Femur (tissue), 1 donor: Measurements from ENCODE around the gene TSEN15.
"Not testable (repeated sequence)": the region's sequence is repeated elsewhere in the genome, so short reads cannot be mapped to it uniquely, and the experiment has no call there.

Experiments
- DNase-seq: peaks from one replicate; pipeline ENCODE4 v3.0.0-alpha.2; 2017

TSEN15 gene

DNA sequence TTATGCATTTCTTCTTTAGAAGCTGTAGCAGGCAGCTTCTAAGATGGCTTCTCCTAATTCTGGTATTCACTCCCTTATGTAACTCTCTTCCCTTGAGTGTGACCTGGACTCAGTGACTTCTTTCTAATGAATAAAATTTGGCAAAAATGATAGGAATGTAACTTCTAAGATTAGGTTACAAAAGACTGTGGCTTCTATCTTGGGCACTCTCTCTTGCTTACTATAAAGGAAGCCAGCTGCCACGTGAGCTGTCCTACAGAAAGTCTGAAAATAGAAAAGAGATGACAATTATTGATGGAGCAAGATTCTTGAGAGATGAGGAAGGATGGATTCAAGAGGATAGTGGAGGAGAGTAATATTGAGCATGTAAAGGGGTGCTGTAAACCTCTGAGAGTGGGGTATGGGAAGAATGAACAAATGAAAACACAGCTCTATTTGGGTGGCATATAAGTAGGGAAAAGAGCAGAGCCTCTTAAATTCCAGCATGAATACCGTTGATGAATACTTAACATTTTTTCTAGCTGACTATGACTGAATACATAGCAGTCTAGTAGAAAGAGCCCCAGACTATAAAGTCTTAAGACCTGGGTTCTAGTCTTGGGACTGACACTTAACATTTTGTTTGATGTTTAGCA is 5.5 kb downstream of the TSEN15 start:
- DNase-seq = no peak

DNA sequence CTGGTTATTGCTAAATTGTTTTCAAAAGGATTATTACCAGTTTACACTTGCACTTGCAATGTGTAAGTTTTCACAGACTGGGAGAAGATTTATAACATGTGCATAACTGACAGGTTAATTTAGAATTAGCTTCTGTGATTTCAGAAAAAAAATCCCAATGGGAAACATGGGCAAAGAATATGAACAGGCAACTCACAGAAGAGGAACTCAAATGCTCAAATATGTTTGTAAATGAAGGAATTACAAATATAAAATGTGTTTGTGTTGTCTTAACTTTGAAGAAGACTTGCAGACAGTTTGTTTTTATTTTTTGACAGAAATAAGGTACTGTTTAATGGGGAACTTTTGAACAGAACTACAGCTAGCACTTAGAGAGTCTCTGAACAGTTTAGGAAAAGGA is 8.4 kb downstream of the TSEN15 start:
- DNase-seq = no peak

DNA sequence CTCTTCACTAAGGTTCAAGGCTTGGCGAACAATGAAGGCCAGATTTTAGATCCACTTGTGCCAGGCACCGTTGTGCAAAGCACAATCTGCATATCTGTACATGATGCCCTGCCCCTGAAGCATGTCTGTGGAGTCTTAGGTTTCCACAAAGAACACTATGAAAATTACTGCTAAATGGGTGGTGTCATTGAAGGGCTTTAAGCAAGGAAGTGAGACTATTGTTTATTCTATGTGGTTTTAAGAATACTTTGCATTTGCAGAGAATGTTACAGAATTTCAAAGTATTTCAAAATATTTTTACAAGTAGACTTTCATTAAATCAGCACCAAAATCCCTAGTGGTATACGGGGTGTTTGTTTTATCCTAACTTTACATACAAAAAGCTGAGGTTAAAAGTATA is 8.8 kb downstream of the TSEN15 start:
- no peak for DNase-seq

DNA sequence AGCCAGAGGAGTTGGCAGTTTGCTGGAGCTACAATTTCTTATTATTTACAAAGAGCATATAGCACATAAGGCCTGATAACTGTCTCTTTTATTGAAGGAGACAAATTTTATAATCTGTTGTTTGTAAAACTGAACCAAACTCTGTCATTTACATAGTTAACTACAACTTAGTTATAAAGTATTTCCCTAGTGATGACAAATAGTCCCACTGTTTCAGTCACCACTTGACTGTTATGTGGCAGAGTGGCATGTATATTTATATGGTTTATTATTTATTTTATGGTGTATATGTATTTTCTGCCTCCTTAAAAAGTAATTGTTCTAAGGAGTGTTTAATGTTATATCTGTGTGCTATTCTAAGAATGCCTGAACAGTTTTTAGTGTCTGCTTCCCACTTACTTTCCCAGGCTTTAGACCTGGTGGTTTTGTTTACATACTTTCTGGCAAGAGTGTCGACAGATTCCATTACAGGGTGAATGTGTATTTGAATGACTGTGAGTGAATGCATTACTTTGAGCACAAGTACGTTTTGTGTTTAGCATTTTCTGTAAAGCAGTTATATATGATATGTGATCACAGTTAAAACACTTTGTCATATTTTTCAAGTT is 10.0 kb downstream of the TSEN15 start:
- no peak for DNase-seq

DNA sequence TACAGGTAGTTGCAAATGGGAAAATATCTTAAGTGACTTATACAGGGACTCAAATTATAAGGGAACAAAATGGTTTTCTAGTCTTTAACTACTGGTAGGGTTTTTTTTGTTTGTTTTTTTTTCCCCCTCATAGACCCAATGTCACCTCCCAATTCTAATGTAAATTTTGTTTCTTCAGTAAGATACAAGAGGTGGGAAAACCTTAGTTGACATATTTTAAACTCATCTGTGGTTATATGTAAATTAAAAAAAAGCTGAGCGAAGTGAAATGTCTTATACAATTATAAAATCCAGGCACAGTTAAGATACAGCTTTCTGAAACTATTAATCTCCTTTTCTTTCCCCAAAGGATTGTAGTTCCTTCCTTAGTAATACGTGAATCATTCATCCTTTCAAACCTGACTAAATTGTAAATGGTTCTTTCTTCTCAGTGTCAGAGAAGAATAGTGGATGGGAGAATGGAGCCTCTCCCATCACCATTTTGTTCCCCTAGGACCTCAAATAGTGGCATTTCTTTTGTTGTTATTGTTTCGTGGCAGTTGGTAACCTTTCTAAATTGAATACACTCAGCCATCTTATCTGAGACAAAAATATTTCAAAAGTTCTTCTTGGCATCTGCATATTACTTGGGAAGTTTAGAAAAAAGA is 11.2 kb downstream of the TSEN15 start:
- no peak for DNase-seq

DNA sequence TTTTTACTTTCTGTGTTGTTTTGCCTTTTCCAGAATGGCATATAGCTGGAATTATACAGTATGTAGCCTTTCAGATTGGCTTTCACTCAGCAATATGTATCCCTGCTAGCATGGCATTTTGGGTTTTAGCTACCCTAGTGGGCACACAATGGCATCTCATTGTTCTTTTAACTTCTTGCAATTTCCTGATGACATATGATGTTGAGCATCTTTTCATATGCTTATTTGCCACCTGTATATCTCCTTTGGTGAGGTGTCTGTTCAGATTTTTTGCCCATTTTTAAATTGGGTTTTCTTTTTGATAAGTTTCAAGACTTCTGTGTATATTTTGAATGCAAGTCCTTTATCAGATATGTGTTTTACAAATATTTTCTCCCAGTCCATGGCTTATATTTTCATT is 14.0 kb downstream of the TSEN15 start:
- DNase-seq = no peak

DNA sequence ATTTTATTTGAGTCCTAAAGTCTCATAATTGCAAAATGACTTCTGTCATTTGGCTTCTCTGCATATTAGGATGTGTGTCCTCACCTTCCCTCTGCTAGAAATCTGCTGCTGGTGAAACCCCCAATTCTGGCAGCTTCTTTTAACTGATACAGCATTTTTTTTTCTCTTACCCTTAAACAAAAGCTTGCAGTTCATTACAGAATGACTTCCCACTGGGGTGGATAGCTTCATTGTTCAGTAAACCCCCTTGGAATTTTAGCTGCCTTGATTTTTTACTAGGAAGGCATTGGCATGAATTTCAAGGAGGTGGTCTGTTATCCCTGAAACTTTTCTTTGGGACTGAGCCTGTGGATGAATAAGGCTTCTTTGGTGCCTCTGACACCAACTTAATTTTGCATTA is 16.8 kb downstream of the TSEN15 start:
- no peak for DNase-seq

DNA sequence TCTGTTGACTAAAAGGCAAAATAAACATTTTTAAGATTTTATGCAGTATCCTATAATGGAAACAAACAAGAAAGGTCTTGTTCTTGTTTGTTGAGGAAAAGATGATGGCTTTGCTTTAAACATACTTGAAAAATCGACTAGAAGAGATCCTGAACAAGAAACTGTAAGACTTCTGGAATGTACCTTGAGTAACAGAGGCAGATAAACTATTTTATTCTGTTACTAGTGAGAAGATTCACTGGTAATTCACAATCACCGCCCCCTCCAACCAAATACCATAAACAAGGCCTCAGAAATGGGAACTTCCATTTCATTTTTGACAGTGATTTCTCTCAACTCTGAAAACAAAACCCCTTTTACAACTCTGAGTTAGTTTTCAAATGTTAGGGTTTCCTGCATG is 18.1 kb downstream of the TSEN15 start:
- no peak for DNase-seq

DNA sequence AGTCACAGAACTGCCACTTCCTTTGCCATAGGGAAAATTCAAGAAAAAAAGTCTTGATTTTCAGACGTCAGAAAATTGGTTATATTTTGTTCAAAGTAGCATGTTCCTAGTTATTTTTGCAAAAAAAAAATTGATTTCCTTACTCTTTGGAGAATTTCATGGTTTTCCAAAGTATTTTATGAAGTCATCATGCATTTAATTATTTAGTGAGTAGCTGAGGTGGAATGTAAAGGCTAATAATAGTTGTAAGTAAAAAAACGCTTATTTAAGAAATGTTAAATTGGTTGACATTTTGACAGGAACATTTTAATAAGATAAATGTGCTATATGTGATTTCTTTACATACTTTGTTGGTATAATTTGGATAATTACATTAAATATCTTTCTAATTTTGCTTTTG is 20.8 kb downstream of the TSEN15 start:
- no peak for DNase-seq

DNA sequence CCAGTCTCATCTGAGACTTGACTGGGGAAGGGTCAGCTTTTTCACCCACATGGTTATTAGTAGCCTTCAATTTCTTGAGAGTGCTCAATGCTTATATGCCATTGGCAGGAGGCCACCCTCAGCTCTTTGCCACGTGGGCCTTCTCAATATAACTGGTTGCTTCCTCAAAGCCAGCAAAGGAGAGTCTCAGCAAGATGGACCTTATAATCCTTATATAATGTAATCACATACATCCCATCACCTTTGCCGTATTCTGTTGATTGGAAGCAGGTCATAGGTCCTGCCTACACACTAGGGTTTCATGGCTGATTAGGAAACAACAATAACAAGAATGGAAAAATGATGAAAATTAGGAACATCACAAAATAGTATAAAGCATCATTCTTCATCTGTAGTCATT is 22.9 kb downstream of the TSEN15 start:
- DNase-seq = no peak

DNA sequence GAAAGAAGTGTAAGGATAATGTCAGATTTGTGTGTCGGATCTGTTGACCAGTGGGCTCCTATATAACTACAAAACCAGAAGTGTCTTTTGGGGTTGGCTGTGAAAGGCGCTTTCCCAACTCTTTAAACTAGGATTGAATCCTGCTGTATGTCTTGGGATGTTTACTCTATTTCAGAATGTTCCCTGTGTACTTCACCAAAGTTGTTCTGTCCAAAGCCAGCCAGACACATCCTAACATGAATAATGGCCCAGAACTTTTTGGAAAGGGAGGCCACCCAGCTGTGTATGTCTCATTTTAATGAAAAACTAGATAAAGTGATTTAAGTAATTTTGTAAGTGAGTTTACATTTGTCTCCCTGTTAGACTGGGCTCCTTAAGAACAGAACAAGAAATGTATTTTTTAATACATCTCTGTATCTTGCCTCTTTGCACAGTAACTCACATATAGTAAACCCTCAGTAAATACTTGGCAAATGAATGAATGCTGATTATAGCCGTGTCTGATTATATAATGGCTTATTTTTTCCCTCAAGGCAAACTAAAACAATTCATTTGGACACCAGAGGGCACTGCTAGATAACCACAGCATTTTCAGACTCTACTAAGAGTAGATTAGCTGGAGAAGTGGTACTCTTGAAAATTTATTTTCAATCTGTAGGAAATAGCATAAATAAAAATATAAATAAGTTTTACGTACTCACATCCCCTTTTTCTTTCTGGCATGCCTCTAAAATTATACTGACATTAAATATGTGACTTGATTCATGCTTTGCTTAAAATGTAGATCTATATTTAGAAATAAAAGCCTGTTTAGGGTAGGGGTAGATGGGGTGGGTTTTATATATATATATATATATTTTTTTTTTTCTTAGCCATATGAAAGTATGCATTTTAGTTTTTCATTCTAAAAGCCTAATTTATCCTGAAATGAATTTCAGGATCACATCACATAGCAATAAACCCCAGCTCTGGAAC is 23.8 kb downstream of the TSEN15 start:
- DNase-seq = no peak

DNA sequence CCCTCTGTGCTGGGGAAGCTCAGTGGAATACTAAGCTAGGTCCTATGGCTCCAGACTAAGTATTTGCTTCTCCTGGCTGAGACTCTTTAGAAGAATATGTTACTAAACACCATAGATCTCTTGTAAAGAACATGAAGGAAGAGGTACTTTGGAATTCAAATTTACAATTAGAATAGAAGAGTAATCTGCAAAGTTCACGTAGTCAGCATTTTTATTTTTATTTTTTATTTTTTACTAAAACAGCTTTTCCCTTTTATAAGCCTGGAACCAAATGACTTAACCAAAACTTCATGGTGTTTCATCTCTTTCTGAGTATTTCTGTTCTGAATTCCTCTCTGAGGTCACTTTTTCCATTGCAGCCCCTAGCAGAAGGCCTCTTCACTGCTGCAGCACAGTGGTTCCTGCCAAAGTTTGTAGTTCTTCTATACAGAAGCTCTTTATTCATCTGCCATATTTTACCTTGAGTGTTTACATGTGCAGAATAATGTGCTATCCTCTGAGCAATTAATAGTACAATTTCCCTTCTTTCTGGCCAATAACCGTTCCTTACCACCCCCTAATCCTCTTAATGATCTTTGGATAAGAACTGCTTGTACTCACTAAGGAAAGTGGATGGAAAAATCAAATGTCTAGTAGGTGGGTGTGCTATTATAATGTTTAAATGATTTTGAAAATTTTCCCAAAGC is 27.2 kb downstream of the TSEN15 start:
- peak; percentile 76 for DNase-seq

DNA sequence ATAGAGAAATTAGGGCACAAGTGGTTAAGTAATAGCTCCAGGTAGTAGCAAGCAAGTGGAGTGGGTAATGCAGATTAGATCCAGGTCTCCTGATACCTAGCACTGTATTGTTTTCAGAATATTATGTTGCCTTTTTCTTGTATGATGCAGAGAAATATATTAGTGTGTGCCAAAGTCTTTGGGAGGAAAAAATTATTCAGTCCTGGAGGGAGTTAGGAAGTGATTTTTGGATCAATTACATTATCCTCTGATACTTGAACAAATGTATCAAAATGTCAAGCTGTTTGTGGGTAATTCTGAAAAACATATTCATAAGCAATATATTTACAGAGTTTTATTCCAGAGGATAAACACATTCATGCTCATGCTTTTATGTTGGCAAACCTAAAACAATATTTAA is 28.8 kb downstream of the TSEN15 start:
- no peak for DNase-seq

DNA sequence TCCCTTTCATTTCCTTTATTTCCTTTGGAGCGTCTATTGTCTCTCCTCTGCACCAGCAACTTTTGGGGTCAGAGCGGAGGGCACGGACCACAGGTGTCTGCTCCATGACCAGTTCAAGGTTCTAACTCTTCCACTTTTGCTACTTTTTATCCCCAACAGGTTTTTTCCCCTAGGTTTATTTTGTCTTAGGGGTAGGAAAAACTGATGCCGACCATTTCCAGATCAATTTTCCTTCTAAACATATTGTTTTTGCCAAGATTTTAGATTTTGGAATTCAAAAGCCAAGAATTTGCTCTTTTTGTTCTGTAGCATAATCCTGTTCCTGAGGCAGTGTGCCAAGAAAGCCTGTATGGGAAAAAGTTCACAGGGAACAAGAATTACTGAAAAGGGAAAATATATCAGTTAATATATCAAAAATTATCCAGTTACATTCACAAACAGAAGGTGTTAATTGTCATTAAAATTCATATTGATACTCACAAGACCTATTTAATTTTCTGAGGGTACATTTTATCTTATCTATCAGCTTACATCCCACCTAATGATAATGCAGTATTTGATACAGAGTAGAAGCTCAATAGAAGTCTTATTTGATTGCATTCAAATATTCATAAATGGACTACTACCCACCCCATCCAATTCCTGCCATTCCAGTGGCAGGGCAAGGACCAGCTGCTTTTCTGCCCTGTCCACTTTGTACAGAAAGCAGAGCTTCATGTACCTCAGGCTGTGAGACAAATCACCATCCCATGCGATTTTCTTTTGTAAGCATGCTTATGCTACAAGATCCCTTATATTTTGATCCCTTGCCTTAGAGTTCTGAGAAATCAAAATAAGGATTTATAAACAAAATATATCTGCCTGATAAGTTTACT is 31.2 kb downstream of the TSEN15 start:
- no peak for DNase-seq

DNA sequence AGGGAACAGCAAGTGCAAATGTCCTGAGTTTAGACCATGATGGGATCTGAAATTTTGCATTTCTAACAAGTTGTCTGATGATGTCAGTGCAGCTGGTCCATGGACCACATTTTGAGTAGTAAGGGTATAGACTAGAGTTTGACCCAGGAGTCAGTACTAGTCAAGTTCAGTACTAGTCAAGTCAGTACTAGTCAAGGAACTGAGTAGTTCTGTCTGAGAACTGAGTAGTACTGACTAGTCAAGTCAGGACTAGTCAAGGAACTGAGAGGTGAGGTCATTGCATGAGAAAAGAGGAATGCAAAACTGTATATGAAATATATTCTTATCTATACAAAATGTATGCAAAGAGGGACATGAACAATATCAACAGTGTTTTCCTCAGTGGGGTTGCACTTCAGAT is 34.1 kb downstream of the TSEN15 start:
- DNase-seq = no peak

DNA sequence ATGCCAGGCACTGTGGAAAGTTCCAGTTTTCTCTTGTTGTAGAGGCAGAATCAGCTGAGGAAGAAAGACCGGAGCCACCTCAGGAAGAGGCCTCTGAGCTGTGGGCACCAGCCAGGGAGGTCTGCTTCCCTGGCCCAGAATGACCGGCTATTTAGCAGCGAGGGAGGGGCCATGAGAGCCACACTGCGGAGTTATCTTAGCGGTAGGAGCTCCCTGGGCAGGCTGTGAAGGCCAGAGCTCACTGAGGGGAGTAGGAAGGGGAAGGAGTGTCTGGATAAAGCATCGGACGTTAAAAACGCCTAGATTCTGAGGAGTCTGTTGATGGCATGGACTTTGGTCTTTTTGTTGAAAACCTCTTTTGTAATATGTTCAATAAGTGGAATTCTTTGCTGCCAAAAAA is 36.5 kb downstream of the TSEN15 start:
- no peak for DNase-seq

DNA sequence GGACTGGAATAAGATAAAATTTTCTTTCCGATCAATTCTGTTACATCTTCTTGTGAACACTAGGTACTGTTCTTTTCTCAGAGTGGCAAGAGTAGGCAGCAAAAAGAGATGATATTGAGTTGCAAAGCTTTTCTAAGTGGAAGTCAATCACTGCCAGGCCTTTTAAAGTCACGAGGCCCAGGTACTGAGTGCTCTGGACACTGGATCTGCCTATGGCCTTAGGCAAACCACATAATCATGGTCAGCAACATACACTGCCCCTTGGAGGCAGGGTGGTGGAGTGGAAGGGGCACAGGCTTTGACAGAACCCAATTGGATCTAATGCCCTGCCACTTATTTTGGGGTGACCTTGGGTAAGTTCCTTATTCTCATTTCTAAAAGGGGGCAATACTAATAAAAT is 41.5 kb downstream of the TSEN15 start:
- DNase-seq = no peak

DNA sequence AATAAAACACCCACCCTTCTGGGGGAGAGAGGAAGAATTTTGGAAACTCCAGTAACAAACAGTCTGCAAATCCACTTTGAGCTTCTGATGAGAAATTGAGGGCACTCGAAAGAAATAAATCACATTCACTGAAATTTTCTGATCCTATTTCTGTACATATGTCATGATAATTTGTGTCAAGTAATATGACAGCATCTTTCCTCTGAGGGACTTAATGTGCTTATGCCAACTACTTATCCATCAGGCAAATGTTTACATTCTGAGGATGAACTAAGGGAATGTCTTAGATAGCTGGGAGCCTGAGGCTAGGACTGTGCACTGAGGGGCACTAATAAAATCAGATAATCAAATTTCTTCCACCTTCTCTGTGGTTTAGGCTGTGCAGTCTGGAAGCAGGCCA is 44.5 kb downstream of the TSEN15 start:
- no peak for DNase-seq

DNA sequence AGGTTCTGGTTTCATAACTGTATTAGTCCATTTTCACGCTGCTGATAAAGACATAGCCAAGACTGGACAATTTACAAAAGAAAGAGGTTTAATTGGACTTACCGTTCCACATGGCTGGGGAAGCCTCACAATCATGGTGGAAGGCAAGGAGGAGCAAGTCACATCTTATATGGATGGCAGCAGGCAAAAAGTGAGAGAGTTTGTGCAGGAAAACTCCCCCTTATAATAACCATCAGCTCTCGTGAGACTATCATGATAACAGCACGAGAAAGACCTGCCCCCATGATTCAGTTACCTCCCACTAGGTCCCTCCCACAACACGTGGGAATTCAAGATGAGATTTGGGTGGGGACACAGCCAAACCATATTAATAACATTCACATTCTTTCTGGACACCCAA is 45.0 kb downstream of the TSEN15 start:
- DNase-seq = not testable (repeated sequence)

DNA sequence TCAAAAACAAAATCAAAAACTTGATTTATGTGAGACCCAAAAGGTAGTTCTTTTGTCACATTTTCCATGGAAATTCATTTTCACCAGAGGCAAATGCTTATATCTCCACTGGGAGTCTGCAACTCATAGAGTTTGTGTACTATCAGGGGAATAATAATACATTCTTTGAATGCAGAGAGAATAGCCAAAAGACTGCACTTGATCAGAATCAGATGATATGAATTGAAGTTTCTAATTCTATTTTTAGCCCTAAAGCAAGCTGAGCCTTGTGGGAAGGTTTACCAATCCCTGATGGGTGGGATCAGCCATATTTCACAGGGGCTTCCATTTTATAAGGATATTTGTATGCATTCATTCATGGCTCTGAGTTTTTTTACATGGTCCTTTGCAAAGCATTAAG is 49.6 kb downstream of the TSEN15 start:
- DNase-seq = no peak

DNA sequence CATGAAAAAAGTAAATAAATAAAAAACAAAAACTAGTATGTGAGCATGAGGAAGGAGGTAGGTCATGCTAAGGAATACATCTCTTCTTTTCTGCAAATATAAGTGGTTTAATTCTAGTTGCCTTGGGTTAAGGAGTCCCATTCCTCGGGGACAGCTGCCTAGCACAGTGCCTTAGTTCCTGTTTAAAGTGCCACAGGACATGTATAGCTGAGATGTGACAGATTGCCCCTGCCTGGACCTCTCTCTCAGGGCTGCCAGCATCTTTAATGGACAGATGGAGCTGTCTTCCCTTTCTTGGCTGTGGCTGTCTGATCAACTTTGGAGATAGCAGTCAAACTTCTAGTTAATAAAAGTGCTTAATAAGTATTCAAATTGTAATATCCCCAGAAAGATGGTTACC is 50.0 kb downstream of the TSEN15 start:
- no peak for DNase-seq
